HCT116 (cell line): Measurements from ENCODE around the gene ACTG2.
A peak's percentile ranks its signal among the peaks of the same experiment; 100 is the strongest.

Experiments used
- CTCF ChIP-seq, 3 experiments: fragments of 200-600 bp in 1 of 3; sonication (generic) in 1 of 3; IDR thresholded peaks in 2 of 3; conservative IDR thresholded peaks in 1 of 3; 2 replicates each; pipeline ENCODE4 v1.5.1; 2012 to 2017; ENCODE audit warnings: low read depth in 2 of 3, low read length in 2 of 3, antibody characterized with exemption in 1 of 3, borderline replicate concordance in 1 of 3, control low read depth in 1 of 3, mild to moderate bottlenecking in 1 of 3, mixed read lengths in 1 of 3, mixed run types in 1 of 3, moderate library complexity in 1 of 3; ENCODE audit not compliant: insufficient read depth in 1 of 3
- ELF1 ChIP-seq: IDR thresholded peaks from 2 replicates; pipeline ENCODE4 v1.6.1; 2012; ENCODE audit warnings: low read depth, borderline replicate concordance
- EZH2 ChIP-seq: fragments of 200-600 bp; sonication (generic); IDR thresholded peaks from 2 replicates; pipeline ENCODE4 v1.6.1; 2017; ENCODE audit warnings: antibody characterized with exemption, mixed run types
- EZH2phosphoT487 ChIP-seq: fragments of 200-600 bp; IDR thresholded peaks from 2 replicates; pipeline ENCODE4 v1.6.1; 2018; ENCODE audit warnings: antibody characterized with exemption, borderline replicate concordance
- FOSL1 ChIP-seq: IDR thresholded peaks from 2 replicates; pipeline ENCODE4 v1.6.1; 2012; ENCODE audit warnings: low read depth
- POLR2A ChIP-seq: IDR thresholded peaks from 2 replicates; pipeline ENCODE4 v1.7.0; 2011; ENCODE audit warnings: borderline replicate concordance; ENCODE audit not compliant: insufficient read depth, insufficient read length; ENCODE audit errors: extremely low read depth
- POLR2AphosphoS5 ChIP-seq: IDR thresholded peaks from 2 replicates; pipeline ENCODE4 v1.6.1; 2011; ENCODE audit warnings: mild to moderate bottlenecking, low read depth, low read length, moderate library complexity
- RAD21 ChIP-seq: IDR thresholded peaks from 2 replicates; pipeline ENCODE4 v1.6.1; 2012; ENCODE audit warnings: low read depth, mild to moderate bottlenecking
- SP1 ChIP-seq: IDR thresholded peaks from 2 replicates; pipeline ENCODE4 v1.6.1; 2012; ENCODE audit warnings: low read depth
- YY1 ChIP-seq: IDR thresholded peaks from 2 replicates; pipeline ENCODE4 v1.6.1; 2011; ENCODE audit warnings: low read length, low read depth, moderate library complexity, mild to moderate bottlenecking; ENCODE audit not compliant: insufficient replicate concordance; ENCODE audit errors: extremely low read depth
- ZFX ChIP-seq: fragments of 450-650 bp; IDR thresholded peaks from 2 replicates; pipeline ENCODE4 v1.6.1; 2017

GRCh38 chr2:73961823-73962615 lies 69.2 kb downstream of the ACTG2 start:
- TF ChIP-seq POLR2AphosphoS5, result no peak
- no peak for TF ChIP-seq POLR2A
- TF ChIP-seq CTCF (IDR thresholded peaks at IDR 0.05 in 2 of 3, conservative IDR thresholded peaks at IDR 0.05 in 1 of 3; ENCODE audit: borderline replicate concordance in 1 of 3, insufficient read depth in 1 of 3, low read depth in 2 of 3, low read length in 2 of 3), result 0 out of 6 replicates have a peak, but pooled peaks of 1 of the 3 experiments have one; percentile 9
- TF ChIP-seq ZFX, result no peak
- no peak for TF ChIP-seq EZH2
- no peak for TF ChIP-seq RAD21
- no peak for TF ChIP-seq YY1
- no peak for TF ChIP-seq SP1
- no peak for TF ChIP-seq FOSL1
- TF ChIP-seq ELF1, result no peak
- no peak for TF ChIP-seq EZH2phosphoT487
